Dedifferentiated amniotic fluid mesenchymal stem cell (primary cell): Measurements from ENCODE around the gene CFAP73.

Experiments
- DNase-seq: peaks from one replicate; pipeline ENCODE4 v3.0.0-alpha.2; 2016; ENCODE audit errors: extremely low spot score

CFAP73 gene

GRCh38 chr12:113164014-113164413 is 14.5 kb downstream of the CFAP73 start:
- DNase-seq = no peak

DNA sequence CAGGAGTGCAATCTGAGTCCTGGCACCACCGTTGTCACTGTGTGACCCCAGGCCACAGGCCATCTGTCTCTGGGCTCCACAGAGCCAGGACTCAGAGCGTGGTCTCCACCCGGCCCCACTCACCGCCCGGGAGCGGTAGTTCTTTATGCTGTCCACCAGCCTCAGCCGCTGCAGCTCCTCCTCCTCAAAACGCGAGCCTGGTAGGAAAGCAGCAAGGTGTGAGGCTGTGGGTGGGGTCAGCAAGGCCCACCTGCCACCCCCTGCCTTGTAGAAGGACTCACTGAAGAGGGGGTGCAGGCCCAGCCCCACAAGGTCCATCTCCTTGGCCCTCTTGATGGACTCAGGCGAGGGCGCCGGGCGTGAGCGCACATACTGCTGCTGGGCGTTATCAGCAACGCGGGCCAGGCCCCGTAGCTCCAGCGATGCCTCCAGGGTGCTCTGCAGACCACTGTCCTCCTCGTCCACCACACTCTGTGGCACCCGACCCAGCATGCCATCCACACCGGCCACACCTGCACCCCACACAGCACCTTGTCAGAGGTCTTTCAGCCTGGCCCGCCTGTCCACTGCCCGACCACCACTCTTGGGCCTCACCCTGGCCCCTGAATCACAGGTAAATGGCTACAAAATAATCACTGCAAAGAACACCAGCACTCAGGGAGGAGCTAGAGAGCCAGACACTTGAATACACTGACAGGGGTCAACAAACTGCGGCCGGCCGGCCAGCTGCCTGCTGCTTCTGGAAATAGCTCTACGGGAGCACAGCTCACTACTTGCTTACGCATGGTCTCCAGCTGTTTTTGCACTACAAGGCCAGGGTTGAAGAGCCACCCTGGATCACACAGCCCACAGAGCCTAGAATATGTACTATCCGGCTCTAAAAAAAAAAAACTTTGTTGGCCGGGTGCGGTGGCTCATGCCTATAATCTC is 16.3 kb downstream of the CFAP73 start:
- no peak for DNase-seq

DNA sequence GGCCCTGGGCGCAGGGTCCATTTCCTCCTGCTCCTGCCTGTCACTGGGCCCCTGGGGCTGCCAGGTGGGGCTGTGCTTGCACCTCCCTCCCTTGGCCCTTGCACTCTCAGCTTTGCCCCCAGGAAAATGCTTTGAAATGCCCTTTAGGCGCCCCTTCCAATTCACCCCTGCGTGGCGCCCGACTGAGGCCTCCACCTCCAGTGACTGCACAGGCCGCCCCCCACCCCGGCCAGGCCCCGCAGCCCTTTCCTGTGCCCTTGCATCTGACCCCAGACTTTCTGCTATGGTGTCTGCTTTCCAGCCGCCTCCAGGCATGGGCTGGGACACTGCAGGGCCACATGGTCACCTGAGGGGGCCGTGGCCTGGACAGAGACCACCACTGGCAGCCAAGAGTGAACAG is 18.3 kb downstream of the CFAP73 start:
- DNase-seq = no peak

GRCh38 chr12:113169697-113170096 is 20.2 kb downstream of the CFAP73 start:
- no peak for DNase-seq

DNA sequence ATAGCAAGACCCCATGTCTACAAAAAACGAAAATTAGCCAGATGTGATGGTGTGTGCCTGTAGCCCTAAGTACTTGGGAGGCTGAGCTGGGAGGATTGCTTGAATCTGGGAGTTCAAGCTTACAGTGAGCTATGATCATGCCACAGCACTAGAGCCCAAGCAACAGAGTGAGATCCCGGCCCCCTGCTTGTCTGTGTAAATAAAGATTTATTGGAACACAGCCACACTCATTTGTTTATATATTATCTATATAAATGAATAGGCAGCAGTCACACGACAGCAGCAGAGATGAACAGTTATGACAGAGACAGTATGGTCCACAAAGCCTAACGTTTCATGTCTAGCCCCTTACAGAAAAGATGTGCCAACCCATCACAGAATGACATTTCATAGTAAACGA is 20.9 kb downstream of the CFAP73 start:
- no peak for DNase-seq

DNA sequence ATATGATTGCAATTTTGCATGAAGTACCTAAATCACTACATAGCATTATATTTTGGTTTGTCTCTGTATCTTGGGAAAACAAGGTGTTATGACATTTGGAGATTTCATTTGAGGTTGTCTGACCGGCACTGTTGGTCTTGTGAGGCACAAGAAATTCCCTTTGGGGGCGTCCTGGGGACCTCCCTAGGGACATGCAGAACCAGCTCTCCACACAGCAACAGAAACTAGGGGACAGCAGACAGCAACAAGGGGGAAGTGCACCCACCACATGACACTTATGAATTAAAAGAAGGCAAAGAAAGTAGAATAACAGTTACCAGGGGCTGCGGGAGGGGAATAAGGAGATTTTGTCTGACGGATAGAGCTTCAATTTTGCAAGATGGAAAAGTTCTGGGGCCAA is 21.4 kb downstream of the CFAP73 start:
- no peak for DNase-seq

- no peak for DNase-seq
These were observed 22.0 kb downstream of the CFAP73 start for GRCh38 chr12:113171543-113171942.

GRCh38 chr12:113172185-113172584 is 22.7 kb downstream of the CFAP73 start:
- DNase-seq = no peak

DNA sequence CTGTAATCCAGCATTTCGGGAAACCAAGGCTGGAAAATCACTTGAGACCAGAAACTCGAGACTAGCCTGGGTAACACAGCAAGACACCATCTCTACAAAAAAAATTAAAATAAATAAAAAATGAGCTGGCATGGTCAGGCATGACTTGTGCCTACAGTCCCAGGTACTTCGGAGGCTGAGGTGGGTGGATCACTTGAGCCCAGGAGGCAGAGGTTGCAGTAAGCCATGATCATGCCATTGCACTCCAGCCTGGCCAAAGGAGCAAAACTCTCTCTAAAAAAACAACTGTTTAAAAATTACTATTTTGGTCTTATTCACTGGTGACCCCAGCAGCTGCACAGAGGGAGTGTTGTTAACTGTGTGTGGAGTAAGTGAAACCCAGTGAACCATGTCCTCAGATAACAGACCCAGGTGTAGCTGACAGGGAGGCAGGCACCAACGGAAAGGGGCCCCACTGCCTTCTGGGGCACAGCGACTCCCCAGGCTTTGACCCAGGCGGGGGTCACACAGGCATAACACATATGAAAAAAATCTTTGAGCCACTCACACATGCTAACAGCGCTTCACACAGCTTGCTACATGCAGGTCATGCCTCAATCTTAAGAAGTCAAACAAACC is 23.7 kb downstream of the CFAP73 start:
- no peak for DNase-seq

- peak; percentile 77 for DNase-seq
These were observed 25.2 kb downstream of the CFAP73 start for GRCh38 chr12:113174461-113175384.

GRCh38 chr12:113179023-113179422 is 29.5 kb downstream of the CFAP73 start:
- DNase-seq = no peak

DNA sequence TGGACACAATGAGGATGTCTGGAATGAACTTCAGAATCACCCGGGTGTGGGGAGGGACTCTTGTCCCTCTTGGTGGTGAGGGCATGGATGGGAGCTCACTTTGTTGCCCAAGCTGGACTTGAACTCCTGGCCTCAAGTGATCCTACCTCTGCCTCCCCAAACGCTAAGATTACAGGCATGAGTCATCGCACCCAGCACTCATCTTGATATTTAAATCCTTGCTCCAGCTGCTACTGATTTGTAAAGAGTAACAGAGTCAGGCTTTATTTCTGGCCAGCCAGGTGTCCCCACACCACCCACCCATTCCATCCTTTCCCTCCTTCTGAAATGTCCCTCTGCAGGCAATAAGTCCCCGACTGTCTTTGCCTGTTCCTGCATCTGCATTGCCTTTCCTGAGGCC is 30.8 kb downstream of the CFAP73 start:
- no peak for DNase-seq

DNA sequence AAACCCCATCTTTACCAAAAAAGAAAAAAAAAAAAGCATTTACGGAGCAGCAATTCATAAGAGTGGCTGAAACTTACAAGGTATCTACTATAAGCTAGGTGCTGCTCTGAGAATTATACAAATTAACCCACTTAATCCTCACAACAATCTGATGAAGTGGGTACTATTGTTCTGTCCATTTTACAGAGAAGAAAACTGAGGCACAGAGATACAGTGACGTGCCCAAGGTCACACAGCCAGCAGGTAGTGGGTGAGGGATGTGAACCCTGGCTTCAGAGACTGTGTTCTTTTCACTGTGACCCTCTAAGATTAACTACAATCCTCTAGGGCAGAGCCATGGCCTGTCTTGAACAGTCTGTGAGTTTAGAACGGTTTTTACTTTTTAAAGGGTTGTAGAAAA is 32.5 kb downstream of the CFAP73 start:
- DNase-seq = no peak

DNA sequence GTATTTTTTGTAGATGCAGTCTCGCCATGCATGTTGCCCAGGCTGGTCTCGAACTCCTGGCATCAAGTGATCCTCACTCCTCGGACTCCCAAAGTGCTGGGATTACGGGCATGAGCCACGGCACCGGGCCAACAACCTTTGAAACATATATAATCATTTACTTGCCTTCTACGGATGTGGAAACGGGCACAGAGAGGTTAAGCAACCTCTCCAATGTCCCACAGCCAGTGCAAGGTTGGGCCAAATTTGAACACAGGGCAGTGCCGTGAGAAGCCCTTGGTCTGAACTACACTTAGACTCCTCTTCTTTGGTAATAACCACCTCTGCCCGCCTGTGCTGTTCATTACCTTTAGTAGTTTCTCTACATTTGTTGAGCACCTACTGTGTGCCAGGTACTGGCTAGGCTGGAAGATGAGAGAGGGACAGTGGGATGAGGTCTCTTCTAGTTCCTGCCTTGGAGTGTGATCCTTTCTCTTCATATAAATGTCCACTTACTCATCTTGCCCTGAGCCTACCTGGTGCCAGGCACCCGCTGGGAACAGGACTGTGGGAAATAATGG is 33.6 kb downstream of the CFAP73 start:
- DNase-seq = no peak

- DNase-seq = no peak
These were observed 34.8 kb downstream of the CFAP73 start for GRCh38 chr12:113184098-113184899.

DNA sequence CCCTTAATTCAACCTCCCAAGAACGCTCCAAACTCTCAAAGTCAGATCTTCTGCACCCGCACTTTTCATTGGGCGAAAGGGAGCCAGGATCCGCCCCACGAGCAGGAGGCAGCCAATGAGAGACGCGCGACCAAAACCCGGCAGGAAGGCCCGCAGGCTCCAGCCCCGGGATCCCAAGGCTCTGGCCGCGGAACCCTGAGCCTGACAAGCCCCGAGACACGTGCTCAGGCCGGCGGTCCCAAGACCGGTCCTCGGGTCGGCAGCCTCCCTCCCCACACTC is 35.3 kb downstream of the CFAP73 start:
- DNase-seq = peak; percentile 88

DNA sequence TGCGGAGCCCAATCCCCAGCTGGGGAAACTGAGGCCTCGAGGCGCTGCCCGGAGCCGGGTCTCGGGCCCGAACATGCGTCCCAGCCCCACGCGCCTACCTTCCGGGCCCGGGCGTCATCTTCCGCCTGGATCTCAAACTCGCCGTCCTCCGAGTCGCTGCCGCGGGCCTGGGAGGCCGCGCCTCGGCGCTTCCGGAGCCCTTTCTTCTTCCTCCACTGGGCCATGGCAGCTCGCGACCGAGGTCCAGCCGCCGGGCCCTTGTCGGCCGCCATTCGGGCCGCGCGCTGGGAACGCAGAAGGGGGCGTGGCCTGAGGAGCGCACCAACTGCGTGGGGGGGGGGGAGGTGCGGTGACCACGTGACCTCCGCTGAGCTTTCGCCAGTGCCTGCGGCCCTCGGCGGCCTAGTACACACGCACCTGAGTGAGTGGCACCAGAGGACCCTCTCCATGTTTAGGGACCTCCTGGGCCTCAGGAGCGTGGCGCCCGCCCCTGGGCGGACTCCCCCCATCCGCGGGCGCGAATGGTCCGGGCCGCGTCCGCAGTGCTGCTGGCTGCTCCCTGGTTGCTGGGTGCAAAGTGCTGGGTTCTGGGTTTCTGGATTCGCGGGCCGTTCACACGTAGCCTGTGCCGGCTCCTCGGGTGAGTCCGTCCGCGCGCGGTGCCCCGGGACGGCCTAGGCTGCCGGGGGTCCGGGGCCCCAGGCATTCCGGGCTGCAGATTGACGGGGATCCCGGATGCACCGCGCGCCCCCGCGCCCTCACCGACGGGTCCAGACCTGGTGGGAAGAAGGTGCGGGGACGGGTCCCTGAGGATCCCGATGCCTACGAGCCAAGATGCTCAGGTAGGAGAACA is 35.9 kb downstream of the CFAP73 start, which contains the start of the genes DDX54 and RITA1:
Gene DDX54 (minus strand): TSS at position 299 of the 853 bp plus-strand sequence. CDS start 27 bp downstream, at position 272.
Gene RITA1 (plus strand): TSS at position 542 of the 853 bp plus-strand sequence. CDS start 1,026 bp downstream, outside the sequence.
- DNase-seq = peak; percentile 36

- DNase-seq = no peak
These were observed 36.5 kb downstream of the CFAP73 start for GRCh38 chr12:113186033-113186365.

- DNase-seq = no peak
These were observed 37.3 kb downstream of the CFAP73 start for GRCh38 chr12:113186666-113187325.

DNA sequence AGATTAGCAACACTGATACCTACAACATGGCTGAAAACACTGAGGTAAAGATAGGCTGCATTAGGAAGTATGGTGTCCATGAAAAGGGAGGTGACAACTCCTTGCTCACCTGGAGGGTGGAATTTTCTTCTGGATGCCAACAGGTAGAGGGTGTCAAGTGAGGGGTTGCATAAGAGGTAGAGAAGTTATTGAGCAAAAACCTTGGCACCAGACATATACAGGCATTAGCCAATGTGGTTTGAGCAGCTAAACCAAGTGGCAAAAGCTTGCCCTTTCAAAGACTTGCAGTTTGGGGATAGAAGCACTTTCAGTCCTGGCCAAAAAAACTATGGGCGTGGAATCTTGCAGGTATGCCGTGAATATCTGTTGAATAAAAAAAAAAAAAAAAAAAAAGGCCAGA is 39.8 kb downstream of the CFAP73 start:
- no peak for DNase-seq
